Measurements from ENCODE around the gene RTRAF. TPM values are rescaled to one million over a fixed set of nuclear protein-coding genes. Genes with fewer than 3 reads are reported as not detected.
A peak's percentile ranks its signal among the peaks of the same experiment; 100 is the strongest.

Gene RTRAF
- polyA plus RNA-seq, 1 donor (not counting 4 experiments of a cell fraction or from before 2014, with no cell fraction given) = 255 TPM

DNA sequence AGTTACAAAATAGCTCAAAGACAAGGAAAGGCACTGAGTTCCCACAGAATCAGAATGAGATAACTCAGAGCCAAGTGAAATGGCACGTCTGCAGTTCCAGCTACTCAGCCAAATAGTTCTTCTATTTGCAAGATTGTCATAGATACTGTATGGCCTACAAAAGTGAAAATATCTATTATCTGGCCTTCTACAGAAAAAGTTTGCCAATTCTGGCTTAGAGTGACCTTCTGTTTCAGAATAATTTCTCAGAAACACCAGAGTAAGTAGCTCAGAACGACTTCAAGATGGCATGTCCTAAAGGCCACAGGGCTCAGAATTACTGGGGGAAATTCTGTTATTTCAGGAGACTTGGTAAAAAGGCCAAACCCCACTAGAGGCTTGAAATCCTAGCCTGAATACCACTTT is 10.7 kb upstream of the RTRAF start:
- Histone ChIP-seq H3K4me1 (ENCODE audit: control insufficient read depth, extremely low read depth, insufficient read depth, low read length) (no peaks in the 10 kb centered on the region), H3K9ac (ENCODE audit: control insufficient read depth, extremely low read depth, insufficient read depth, low read length) (no peak overlapping the region), H3K4me2 (ENCODE audit: control insufficient read depth, extremely low read depth, insufficient read depth, low read depth, low read length) (no peak overlapping the region), H3K27me3 (ENCODE audit: control insufficient read depth, extremely low read depth, insufficient read depth, low read length) (peaks cover 5% of the 10 kb centered on the region), H3K79me2 (ENCODE audit: control insufficient read depth, insufficient read depth, low read length) (no peaks in the 10 kb centered on the region), H3K27ac (ENCODE audit: control insufficient read depth, insufficient read depth, low read length) (no peak overlapping the region), H3K9me3 (ENCODE audit: control insufficient read depth, low read depth, low read length) (no peaks in the 10 kb centered on the region), H3K9me1 (ENCODE audit: control insufficient read depth, extremely low read depth, insufficient read depth, low read length) (no peaks in the 10 kb centered on the region), H4K20me1 (ENCODE audit: control insufficient read depth, extremely low read depth, insufficient read depth, low read length) (no peaks in the 10 kb centered on the region), H2AFZ (ENCODE audit: control insufficient read depth, low read length) (no peak overlapping the region), H3K36me3 (ENCODE audit: control insufficient read depth in 2 of 2, extremely low read depth in 1 of 2, insufficient read depth in 2 of 2, low read length in 2 of 2) (no peaks in the 10 kb centered on the region), H3K4me3 (ENCODE audit: control insufficient read depth in 2 of 3, extremely low read depth in 1 of 3, insufficient read depth in 2 of 3, low read depth in 1 of 3, low read length in 3 of 3) (no peak overlapping the region)
- FAIRE-seq (no peak), DNase-seq (ENCODE audit: low read depth, low spot score) (no peak)
- TF ChIP-seq, protein P1, sequence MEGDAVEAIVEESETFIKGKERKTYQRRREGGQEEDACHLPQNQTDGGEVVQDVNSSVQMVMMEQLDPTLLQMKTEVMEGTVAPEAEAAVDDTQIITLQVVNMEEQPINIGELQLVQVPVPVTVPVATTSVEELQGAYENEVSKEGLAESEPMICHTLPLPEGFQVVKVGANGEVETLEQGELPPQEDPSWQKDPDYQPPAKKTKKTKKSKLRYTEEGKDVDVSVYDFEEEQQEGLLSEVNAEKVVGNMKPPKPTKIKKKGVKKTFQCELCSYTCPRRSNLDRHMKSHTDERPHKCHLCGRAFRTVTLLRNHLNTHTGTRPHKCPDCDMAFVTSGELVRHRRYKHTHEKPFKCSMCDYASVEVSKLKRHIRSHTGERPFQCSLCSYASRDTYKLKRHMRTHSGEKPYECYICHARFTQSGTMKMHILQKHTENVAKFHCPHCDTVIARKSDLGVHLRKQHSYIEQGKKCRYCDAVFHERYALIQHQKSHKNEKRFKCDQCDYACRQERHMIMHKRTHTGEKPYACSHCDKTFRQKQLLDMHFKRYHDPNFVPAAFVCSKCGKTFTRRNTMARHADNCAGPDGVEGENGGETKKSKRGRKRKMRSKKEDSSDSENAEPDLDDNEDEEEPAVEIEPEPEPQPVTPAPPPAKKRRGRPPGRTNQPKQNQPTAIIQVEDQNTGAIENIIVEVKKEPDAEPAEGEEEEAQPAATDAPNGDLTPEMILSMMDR (optimal IDR thresholded peaks at IDR 0.05 in 1 of 3, IDR thresholded peaks at IDR 0.05 in 1 of 3, conservative IDR thresholded peaks at IDR 0.05 in 1 of 3; ENCODE audit: extremely low read depth in 1 of 3, insufficient read depth in 2 of 3, low read length in 3 of 3) = no peak
- no peak for TF ChIP-seq EZH2 (IDR thresholded peaks at IDR 0.05; ENCODE audit: low read length)
- dilution Hi-C loops (cut with MboI; ENCODE audit: extremely low pct_ligation_motif_present, low sequenced_read_pairs) = no loop called here

DNA sequence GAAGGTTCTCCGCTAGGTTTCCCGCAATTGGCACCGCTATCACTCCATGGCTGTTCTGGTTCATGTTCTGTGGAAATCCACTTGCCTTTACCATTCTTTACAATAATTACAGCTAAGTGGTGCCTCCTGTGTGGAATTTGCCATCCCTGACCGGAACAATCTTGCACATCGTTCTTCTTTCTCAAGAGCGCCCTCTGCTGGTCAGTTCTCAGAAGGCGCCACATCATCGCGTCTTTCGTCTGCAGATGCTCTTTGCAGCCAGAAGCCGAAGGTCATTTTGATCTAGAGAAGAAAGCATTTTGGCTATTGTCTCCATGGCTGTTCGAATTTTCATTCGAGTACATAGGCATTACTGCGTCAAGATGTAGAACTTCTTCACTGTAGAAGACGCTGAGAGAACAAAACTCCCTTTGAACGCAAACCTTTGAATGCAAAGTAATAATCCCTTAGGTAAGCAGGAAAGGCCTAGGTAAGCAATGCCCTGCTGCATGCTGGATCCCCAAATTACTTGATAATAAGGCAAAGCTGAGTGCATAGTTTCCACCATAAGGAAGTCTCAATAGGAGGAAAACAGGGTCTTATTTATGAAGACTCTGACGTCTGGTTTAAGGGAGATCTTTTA is 10.1 kb upstream of the RTRAF start:
- no peaks in the 10 kb centered on the region for H3K9me3 ChIP-seq (ENCODE audit: control insufficient read depth, low read depth, low read length)
- no peak overlapping the region for H3K4me2 ChIP-seq (ENCODE audit: control insufficient read depth, extremely low read depth, insufficient read depth, low read depth, low read length)
- H3K4me3 ChIP-seq (ENCODE audit: control insufficient read depth in 2 of 3, extremely low read depth in 1 of 3, insufficient read depth in 2 of 3, low read depth in 1 of 3, low read length in 3 of 3) = no peak overlapping the region
- H3K79me2 ChIP-seq (ENCODE audit: control insufficient read depth, insufficient read depth, low read length) = no peaks in the 10 kb centered on the region
- FAIRE-seq (peak; percentile 94), DNase-seq (ENCODE audit: low read depth, low spot score) (peak; percentile 25)
- H3K36me3 ChIP-seq (ENCODE audit: control insufficient read depth in 2 of 2, extremely low read depth in 1 of 2, insufficient read depth in 2 of 2, low read length in 2 of 2) = no peaks in the 10 kb centered on the region
- no peak overlapping the region for H3K9ac ChIP-seq (ENCODE audit: control insufficient read depth, extremely low read depth, insufficient read depth, low read length)
- H3K9me1 ChIP-seq (ENCODE audit: control insufficient read depth, extremely low read depth, insufficient read depth, low read length) = no peaks in the 10 kb centered on the region
- dilution Hi-C loops (cut with MboI; ENCODE audit: extremely low pct_ligation_motif_present, low sequenced_read_pairs) = no loop called here
- peaks cover 5% of the 10 kb centered on the region for H3K27me3 ChIP-seq (ENCODE audit: control insufficient read depth, extremely low read depth, insufficient read depth, low read length)
- no peak overlapping the region for H2AFZ ChIP-seq (ENCODE audit: control insufficient read depth, low read length)
- no peaks in the 10 kb centered on the region for H3K4me1 ChIP-seq (ENCODE audit: control insufficient read depth, extremely low read depth, insufficient read depth, low read length)
- H4K20me1 ChIP-seq (ENCODE audit: control insufficient read depth, extremely low read depth, insufficient read depth, low read length) = no peaks in the 10 kb centered on the region
- no peak overlapping the region for H3K27ac ChIP-seq (ENCODE audit: control insufficient read depth, insufficient read depth, low read length)
- TF ChIP-seq EZH2 (IDR thresholded peaks at IDR 0.05; ENCODE audit: low read length) = no peak
- TF ChIP-seq, protein P1 (optimal IDR thresholded peaks at IDR 0.05 in 1 of 3, IDR thresholded peaks at IDR 0.05 in 1 of 3, conservative IDR thresholded peaks at IDR 0.05 in 1 of 3; ENCODE audit: extremely low read depth in 1 of 3, insufficient read depth in 2 of 3, low read length in 3 of 3) = peak; percentile 82 to 92 (median 89)
